PFSK-1 (cell line): ENCODE measurements around the gene HSD17B12.

ENCODE experiments used
- REST ChIP-seq, 2 experiments: IDR thresholded peaks; 2 replicates each; pipeline versions ENCODE4 v1.6.1 to v1.8.0; 2011 to 2012; ENCODE audit warnings: low read depth in 2 of 2, low read length in 2 of 2, control low read depth in 1 of 2, inconsistent platforms in 1 of 2, mild to moderate bottlenecking in 1 of 2, moderate library complexity in 1 of 2; ENCODE audit not compliant: insufficient read depth in 1 of 2
- SIN3A ChIP-seq: IDR thresholded peaks from 2 replicates; pipeline ENCODE4 v1.6.1; 2012; ENCODE audit warnings: mild to moderate bottlenecking, low read length, moderate library complexity, borderline replicate concordance; ENCODE audit not compliant: insufficient read depth

- TF ChIP-seq SIN3A (no peak), REST (IDR thresholded peaks at IDR 0.05; ENCODE audit: insufficient read depth in 1 of 2, low read depth in 2 of 2, low read length in 2 of 2) (no peak)
These were observed 157.3 kb downstream of the HSD17B12 start for GRCh38 chr11:43837879-43838278.
